Inflammatory macrophage treated with lipopolysaccharide for 4 hours (primary cell): Measurements from ENCODE around the gene FRMPD1.

Experiments used
- DNase-seq: peaks from one replicate; pipeline ENCODE4 v3.0.0-alpha.2; 2020

FRMPD1 gene

DNA sequence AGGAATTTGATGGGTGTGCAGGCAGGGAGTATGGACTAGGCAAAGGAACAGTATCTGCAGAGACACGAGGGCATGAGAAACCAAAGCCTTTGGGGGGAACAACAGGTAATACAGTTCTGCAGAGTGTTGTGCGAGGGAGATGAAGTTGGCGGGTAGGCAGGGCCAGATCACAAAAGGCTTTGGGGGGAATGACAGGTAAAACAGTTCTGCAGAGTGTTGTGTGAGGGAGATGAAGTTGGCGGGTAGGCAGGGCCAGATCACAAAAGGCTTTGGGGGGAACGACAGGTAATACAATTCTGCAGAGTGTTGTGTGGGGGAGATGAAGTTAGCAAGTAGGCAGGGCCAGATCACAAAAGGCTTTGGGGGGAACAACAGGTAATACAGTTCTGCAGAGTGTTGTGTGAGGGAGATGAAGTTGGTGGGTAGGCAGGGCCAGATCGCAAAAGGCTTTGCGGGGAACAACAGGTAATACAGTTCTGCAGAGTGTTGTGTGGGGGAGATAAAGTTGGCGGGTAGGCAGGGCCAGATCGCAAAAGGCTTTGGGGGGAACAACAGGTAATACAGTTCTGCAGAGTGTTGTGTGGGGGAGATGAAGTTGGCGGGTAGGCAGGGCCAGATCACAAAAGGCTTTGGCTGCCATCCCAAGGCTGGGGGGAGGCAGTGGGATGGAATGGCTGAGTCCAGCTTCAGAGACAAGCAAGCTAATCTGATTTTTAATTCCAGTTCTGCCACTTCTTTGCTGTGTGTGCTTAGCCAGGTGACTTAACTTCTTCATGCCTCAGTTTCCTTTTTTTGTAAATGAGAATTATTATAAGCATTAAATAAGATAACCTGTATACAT is 33.0 kb downstream of the FRMPD1 start:
- no peak for DNase-seq

- no peak for DNase-seq
Measured at GRCh38 chr9:37692622-37693221, 42.0 kb downstream of the FRMPD1 start.

GRCh38 chr9:37693260-37693659 is 42.5 kb downstream of the FRMPD1 start:
- DNase-seq, result no peak

DNA sequence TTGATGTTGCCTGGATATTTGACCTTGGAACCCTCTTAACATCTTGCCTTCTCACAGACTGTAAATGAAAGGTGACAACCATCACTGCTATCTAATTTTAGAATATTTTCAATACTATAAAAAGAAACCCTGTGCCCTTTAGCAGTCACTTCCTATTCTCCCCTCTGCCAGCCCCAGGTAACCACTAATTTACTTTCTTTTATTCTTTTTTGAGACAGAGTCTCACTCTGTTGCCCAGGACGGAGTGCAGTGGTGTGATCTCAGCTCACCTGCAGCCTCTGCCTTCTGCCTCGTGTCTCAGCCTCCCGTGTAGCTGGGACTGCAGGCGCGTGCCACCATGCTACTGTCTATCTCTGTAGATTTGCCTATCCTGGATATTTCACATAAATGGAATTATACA is 43.6 kb downstream of the FRMPD1 start:
- no peak for DNase-seq

- no peak for DNase-seq
Measured at GRCh38 chr9:37696528-37696927, 45.8 kb downstream of the FRMPD1 start.

GRCh38 chr9:37700131-37700530 is 49.4 kb downstream of the FRMPD1 start:
- no peak for DNase-seq

DNA sequence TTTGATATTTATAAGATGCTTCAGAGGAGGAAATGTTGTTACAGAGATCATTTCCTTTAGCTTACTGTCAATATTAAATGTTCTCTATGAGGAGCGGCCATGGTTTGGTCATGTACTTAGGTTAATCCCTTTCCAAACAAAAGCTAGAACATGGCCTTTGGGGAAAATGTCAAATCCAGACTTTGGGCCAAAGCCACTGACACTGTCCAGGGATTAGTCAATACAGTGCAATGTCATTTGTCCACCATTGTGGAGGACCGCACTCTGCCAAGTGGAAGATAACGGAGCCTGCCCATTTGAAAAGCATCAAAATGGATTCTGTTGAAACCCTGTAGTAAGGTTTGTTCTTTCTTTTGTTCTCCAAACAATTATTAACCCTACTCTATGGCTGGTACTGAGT is 50.1 kb downstream of the FRMPD1 start:
- DNase-seq, result no peak

GRCh38 chr9:37705787-37706186 is 55.0 kb downstream of the FRMPD1 start:
- no peak for DNase-seq

DNA sequence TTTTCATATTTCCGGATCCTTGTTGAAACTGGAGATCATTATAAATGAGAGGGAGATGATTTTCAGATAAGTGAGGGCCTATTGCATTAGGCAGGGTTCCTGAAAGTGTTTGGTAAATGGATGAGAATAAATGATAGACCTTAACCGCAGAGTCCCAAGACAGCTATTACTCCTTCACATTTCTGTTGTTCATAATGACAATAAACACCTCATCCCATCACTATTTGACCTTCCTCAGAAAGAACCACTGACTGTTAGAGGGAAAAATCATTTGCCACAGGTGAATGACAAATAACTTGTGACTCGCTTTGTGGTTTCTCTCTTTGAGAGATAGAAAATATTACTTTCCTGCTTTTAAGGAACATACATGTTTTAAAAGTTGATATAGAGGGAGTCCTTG is 55.5 kb downstream of the FRMPD1 start:
- no peak for DNase-seq

- no peak for DNase-seq
Measured at GRCh38 chr9:37707748-37708147, 57.0 kb downstream of the FRMPD1 start.

DNA sequence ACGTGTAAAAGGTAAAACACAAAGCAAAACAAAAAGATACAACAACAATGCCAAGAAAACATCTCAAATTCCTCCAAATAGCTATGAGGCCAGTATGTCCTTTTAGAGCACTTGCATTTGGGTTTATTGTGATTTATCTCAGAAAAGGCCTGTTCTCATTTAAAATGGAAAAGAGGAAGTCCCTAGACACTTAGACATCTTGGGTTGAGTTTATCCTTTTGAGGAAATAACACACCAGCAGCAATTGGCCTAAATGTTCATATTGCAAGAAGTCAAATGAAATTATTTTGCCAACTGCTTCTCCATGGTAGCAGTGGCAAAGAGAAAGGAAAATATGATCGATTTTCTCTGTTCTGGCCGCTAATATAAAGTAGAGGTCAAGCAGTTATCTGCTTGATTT is 59.3 kb downstream of the FRMPD1 start:
- no peak for DNase-seq

- no peak for DNase-seq
Measured at GRCh38 chr9:37715260-37715659, 64.5 kb downstream of the FRMPD1 start.

DNA sequence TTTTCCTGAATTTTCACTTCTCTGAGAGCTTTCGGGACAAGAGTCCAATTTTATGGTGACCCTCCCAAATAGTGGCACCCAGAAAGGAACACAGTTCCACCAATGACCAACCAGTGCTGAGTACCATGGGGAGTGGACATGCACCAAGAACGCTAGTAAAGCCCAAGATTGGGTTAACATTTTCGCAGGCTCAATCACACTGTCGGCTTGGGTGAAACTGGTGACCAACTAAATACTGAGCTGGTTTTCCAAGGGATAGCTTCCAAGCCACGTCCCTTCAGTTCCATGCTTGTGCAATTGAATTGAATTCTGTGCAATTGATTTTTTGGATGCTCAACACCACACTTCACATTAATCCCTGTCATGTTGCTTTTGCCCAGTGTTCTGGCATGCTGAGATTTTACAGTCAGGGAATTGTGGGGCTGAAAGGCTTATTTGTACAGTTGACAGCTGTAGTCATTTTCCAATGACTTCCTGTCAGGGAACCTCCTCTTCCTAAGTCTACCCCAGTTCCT is 65.3 kb downstream of the FRMPD1 start:
- DNase-seq, result no peak

- DNase-seq, result no peak
Measured at GRCh38 chr9:37719526-37719925, 68.8 kb downstream of the FRMPD1 start.

- no peak for DNase-seq
Measured at GRCh38 chr9:37727013-37727412, 76.3 kb downstream of the FRMPD1 start.

- no peak for DNase-seq
Measured at GRCh38 chr9:37729499-37729898, 78.7 kb downstream of the FRMPD1 start.

GRCh38 chr9:37730256-37730655 is 79.5 kb downstream of the FRMPD1 start:
- no peak for DNase-seq

GRCh38 chr9:37730839-37731238 is 80.1 kb downstream of the FRMPD1 start:
- no peak for DNase-seq

DNA sequence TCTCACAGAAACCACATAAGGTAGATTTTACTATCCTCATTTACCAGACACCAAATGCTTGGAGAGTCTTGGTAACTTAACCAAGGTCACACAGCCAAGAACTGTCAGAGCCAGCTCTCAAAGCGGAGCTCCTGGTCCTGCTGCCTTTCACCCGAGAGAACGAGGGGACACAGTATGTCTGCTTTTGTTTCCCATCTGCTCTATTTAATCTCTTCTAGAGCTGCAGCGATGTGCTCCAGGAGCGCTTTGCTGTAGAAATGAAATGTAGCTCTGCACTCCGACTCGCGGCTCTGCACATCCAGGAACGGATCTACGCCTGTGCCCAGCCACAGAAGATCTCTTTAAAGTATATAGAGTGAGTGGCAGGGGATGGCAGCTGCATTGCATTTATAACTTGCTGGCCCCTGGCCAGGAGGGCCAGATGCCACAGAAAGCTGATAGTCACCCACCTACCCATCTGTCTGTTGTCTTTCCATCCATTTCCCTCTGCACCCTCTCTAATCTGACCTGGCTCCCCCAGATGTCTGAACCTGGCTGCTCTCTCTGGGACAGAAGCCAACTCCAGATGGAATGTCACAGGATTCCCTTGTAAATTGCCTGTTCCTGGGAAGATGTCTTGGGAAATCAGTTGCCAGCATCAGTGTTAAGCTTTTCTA is 81.5 kb downstream of the FRMPD1 start:
- no peak for DNase-seq

DNA sequence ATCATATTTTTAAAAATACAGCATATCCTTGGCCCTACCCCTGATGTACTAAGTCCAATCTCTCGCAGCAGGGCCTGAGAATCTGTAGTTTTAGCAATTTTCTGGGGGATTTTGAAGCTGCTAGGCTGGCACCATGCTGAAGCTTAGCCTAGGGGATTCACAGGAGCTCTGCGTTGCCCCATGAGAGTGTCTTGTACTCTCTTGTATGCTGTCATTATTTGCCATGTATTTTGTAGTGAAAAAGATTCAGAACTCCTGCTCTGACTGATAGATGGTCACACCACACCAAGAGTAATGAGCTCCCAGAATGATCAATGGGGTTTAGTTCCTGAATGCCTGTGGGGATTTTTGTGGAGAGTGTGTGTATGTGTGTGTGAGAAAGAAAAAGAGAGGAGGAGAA is 82.2 kb downstream of the FRMPD1 start:
- no peak for DNase-seq

- DNase-seq, result no peak
Measured at GRCh38 chr9:37739222-37739621, 88.5 kb downstream of the FRMPD1 start.

- DNase-seq, result no peak
Measured at GRCh38 chr9:37740128-37740527, 89.4 kb downstream of the FRMPD1 start.

- DNase-seq, result no peak
Measured at GRCh38 chr9:37740631-37741328, 90.0 kb downstream of the FRMPD1 start.
